Epithelial cell of prostate (primary cell): ENCODE data around the gene ADAP1.

Experiments used
- DNase-seq: peaks from one replicate; pipeline ENCODE4 v3.0.0-alpha.2; 2011; ENCODE audit warnings: low read depth, low spot score
- H3K27ac ChIP-seq: fragments of 450-650 bp; 2 replicates; pipeline ENCODE4 v1.5.1; 2017; ENCODE audit warnings: mild to moderate bottlenecking

Gene ADAP1

DNA sequence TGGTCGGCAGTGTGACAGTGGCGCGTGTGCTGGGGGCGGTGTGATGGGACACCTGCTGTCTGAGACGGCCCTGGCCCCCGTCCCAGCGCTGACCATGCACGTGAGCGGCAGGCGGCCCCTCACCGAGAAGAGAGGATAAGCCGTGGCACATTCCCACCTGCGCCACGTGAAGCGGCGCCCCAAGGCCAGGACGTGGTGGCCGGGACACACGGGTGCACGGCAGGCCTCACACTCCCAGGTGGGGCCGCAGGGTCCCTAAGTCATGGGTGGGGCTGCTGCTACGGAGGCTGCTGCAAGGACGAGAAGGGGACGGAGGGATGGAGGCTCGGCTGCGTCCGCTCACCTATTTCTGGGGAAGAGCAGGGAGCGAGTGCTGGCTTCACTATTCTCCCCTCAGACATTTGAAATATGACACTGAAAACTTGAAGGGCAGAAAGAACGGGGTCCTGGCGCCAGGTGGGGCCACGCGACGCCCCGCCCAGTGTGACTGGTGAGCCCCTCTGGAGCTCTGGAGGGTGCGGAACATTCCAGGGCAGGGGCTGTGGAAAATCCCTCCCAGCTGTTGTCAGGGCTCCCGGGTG, 36.0 kb upstream of the ADAP1 start:
- H3K27ac ChIP-seq = no peak overlapping the region
- DNase-seq = no peak

GRCh38 chr7:988963-989529, 34.6 kb upstream of the ADAP1 start:
- no peak for DNase-seq
- H3K27ac ChIP-seq = no peak overlapping the region

GRCh38 chr7:988426-988911, 34.0 kb upstream of the ADAP1 start:
- no peak for DNase-seq
- no peak overlapping the region for H3K27ac ChIP-seq

DNA sequence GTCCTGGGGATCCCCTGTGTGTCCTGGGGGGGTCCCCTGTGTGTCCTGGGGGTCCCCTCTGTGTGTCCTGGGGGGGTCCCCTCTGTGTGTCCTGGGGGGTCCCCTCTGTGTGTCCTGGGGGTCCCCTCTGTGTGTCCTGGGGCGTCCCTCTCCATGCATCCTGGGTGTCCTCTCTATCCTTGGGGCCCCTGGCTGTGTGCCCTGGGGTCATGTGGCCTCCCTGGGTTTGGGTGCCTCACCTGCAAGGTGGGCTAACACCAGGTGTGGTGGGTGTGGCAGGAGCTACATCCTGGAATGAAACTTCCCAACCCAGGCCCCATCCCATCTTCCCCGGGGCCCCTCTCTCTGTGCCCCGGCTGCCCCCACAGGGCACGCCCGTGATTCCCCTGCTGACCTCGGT, 33.4 kb upstream of the ADAP1 start:
- no peak for DNase-seq
- H3K27ac ChIP-seq = no peak overlapping the region

DNA sequence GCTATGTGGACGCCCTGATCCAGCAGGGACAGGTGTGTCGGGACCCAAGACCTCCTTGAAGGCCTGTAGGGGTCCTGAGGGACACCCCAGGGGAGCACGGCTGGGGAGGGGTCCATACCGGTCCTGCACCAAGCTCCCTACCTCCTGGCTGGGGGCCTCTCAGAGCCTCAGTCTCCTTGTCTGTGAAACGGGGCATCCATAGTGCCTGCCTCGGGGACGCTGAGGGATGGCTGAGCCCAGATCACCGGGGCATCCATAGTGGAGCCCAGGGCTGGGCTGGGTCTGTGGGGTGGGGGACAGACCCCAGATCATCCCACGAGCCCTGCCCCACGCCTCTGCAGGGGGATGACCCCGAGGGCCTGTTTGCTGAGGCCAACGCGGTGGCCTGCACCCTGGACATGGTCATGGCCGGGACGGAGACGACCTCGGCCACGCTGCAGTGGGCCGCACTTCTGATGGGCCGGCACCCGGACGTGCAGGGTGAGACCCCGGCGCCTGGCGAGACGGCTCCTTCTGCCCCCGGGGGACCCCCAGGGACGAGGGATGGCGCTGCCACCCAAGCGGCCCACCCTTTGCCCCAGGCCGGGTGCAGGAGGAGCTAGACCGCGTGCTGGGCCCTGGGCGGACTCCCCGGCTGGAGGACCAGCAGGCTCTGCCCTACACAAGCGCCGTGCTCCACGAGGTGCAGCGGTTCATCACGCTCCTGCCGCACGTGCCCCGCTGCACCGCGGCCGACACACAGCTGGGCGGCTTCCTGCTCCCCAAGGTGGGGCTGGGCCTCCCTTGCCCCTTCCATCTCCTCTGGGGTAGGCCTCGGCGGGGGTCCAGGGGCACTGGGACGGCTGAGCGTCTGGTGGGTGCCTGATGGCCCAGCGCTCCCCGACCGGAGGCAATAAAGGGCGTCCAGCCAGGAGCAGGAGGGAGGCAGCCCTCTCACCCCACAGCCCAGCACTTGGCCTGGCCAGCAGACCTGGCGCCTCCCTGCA, 32.6 kb upstream of the ADAP1 start:
- H3K27ac ChIP-seq = no peak overlapping the region
- DNase-seq = no peak

DNA sequence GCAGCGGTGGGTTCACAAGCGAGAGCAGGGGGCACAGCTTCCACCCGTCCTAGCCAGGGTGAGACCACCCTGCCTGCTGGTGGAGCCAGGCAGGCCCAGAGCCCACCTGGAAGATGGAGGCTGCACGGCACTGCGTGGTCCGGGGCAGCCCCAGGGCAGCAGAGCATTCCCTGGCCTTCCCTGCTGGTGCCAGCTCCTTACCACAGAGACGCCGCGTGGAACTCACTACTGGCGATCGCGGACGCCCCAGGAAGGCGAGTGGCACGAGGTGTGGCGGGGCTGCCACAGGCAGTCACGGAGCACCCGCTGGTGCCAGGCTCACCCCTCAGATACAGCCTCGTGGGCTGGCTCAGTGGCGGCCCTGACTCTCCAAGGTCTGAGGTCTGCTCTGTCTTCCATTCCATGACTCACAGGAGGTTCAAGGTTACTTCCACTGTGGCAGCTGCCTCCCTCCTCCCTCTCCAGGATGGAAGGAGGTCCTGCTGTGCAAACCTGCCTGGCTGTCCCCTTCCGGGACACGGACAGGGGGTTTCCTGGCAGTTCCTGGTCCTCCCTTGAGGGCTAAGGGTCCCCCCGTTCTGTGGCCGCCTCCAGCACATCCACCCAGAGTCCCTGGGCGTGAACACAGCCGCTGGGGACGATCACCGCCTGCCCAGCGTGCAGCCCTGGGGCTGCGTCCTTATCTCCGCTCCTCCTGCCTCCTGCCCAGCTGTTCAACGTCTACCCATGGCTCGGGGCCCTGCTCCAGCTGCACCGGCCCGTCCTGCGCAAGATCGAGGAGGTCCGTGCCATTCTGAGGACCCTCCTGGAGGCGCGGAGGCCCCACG, 31.6 kb upstream of the ADAP1 start:
- DNase-seq = no peak
- no peak overlapping the region for H3K27ac ChIP-seq

GRCh38 chr7:985127-985416, 30.6 kb upstream of the ADAP1 start:
- no peak for DNase-seq

DNA sequence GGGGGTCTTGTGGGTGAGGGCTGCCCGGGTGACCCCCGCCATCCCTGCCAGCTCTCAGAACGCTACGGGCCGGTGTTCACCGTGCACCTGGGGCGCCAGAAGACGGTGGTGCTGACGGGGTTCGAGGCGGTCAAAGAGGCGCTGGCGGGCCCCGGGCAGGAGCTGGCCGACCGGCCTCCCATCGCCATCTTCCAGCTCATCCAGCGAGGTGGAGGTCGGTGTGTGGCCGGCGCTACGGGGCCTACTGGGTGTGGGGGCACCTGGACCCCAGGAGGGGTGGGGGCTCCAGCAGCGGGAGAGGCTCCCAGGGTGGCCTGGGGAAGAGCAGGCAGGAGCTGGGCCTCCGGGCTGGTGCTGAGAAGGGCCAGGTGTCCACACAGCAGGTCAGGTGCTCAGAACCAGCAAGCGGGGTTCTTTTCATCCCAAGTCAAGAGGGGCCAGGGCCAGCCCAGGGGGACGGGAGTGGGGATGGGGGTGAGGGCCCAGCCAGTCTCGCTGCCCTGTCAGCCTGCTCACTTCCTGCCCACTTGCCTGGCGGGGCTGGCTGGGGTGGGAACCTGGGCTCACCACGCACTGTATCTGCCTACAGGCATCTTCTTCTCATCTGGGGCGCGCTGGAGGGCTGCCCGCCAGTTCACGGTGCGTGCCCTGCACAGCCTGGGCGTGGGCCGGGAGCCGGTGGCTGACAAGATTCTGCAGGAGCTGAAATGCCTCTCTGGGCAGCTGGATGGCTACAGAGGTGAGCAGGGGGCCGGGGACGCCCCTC, 30.1 kb upstream of the ADAP1 start:
- H3K27ac ChIP-seq = no peak overlapping the region
- DNase-seq = no peak

More at GRCh38 chr7:985127-985416, 30.6 kb upstream of the ADAP1 start:
- no peak overlapping the region for H3K27ac ChIP-seq

- no peak for DNase-seq
- no peak overlapping the region for H3K27ac ChIP-seq
Observed at GRCh38 chr7:983616-984071, 29.2 kb upstream of the ADAP1 start.

DNA sequence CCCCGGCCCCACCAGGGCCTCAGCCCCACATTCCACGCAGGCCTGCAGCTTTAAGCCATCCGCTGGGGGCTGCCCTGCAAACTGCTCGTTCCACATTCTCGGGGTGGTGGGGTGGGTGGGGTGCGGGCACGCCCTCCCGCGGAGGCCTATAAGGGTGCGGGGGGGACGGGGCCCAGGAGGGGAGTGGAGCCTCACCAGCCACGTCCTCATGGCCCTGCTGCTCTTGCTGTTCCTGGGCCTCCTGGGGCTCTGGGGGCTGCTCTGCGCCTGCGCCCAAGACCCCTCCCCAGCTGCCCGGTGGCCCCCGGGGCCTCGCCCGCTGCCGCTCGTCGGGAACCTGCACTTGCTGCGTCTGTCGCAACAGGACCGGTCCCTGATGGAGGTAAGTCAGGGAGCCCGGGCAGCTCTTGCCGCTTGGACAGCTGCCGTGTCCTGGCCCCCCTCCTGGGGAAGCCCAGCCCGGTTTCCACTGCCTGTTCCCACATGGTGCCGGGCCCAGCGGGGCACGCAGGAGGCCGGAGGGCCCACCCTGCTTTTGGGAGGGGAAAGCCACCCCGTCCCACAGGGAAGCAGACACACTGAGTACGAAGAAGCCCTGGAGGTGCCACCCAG, 28.6 kb upstream of the ADAP1 start, which contains the start of gene CYP2W1:
Gene CYP2W1, plus strand, starts transcription at position 178 of the 612 bp plus-strand sequence. Its CDS starts 31 bp downstream, at position 209.
- DNase-seq = no peak
- H3K27ac ChIP-seq = no peak within 1 kb of the TSS

- no peak overlapping the region for H3K27ac ChIP-seq
- no peak for DNase-seq
Observed at GRCh38 chr7:982511-983003, 28.1 kb upstream of the ADAP1 start.

- DNase-seq = no peak
- H3K27ac ChIP-seq = no peak overlapping the region
Observed at GRCh38 chr7:981793-982510, 27.5 kb upstream of the ADAP1 start.

- no peak overlapping the region for H3K27ac ChIP-seq
- DNase-seq = no peak
Observed at GRCh38 chr7:979886-980571, 25.5 kb upstream of the ADAP1 start.

- no peak overlapping the region for H3K27ac ChIP-seq
- no peak for DNase-seq
Observed at GRCh38 chr7:979151-979550, 24.7 kb upstream of the ADAP1 start.

DNA sequence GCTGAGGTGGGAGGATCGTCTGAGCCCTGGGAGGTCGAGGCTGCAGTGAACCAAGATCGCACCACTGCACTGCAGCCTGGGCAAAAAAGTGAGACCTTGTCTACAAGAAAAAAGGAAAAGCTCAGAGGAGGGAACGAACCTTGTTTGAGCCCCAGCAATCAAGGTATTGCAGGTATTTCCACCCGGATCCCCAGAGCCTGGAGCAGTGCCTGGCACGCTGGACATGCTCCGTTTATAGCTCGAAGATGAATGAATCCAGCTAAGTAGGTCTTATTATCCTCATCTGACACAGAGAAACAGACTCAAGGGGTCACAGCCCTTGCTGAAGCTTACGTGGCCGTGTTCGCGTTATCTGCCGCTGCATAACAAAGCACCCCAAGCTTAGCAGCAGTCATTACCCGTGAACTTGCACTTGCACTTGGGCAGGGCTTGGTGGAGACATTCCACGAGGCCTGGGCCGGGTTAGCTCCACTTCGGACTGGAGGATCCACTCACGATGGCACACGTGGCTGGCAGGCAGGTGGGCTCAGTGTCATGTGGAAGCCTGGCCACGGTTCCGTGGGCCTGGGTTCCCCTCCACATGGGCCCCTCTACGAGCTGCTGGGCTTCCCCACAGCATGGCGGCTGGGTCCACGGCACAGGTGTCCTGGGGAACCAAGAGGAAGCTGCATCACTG, 24.1 kb upstream of the ADAP1 start:
- no peak for DNase-seq
- H3K27ac ChIP-seq = no peak overlapping the region

- no peak overlapping the region for H3K27ac ChIP-seq
- no peak for DNase-seq
Observed at GRCh38 chr7:978049-978346, 23.5 kb upstream of the ADAP1 start.

DNA sequence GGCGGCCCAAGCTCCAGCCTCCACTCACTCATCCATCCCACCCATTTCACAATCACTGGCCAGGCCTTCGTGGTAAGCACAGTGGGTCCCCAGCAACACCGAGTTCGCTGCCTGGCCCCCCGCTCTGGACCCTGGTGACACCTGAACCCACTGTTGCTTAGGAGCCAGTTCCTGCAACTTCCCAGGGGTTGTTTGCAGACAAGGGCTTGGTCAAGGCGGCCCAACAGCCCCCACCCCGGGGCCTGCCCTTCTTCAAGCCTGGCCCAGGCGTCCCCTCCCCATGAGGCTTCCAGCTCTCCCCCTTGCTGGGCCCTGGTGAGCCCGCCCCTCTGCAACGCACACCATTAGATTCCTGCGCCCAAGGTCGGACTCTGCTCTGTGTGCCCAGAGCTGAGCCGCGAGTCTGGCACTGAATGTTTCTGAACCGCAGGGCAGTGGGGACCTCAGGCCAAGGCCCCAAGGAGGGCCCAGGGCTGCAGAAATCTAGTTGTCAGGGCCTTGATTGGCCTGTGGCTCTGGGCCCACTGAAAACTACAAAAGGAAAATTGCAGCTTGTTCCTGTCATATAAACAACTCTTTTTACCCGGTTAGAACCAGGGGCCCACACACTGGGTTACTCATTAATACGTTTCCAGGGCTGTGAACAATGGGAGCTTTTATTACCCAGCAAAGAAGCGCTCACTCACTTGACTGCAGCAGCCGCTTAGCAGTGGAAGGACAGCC, 23.0 kb upstream of the ADAP1 start:
- DNase-seq = no peak
- no peak overlapping the region for H3K27ac ChIP-seq
